GM21367 (cell line): ENCODE results near the gene SRI.
"Not testable (repeated sequence)": the region's sequence is repeated elsewhere in the genome, so short reads cannot be mapped to it uniquely, and the experiment has no call there.

Experiments used
- ATAC-seq: cut with Tn5 transposase; IDR thresholded peaks from one replicate; pipeline ENCODE4 v1.9.1; 2021; ENCODE audit not compliant: unreplicated experiment

SRI gene

DNA sequence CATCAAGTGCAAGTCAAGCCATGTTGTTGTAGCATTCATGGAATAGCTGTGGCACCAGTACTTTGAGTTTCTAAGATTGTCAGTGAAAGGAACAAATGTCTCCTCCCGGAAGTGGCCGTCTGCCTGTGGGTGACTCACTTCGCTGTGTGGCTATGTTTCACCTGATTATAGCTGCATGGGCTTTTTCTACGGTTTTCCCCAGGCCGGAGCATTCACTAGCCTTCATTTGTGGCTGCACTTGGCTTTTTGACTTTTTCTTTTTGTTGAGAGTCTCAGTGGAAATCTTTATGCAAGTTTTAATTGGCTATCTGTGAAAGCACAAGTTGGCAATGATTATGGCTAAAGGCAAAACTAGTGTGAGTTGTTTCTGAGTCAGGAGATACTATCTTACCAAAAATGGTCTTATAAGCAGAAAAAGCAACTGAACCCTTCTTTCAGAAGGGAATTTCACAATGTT lies 35.0 kb downstream of the SRI start:
- ATAC-seq: peak; percentile 77

DNA sequence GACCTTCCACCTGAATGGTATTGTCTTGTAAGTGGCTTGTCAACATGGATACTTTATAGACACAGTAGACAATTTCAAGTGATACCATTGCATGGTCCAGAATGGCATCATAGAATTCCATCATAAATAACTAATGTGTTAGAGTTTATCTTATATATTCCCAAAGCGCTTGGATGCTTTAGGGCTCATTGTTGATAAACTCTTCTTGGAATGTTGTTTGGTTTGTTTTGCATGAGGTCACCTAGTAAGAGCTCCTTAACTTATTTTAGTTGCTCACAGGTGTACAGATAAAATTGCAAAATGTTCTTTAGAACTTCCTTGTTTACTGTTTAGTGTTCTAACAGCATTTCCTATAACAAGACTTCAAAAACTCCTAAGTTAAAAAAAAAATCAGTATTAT lies 36.8 kb downstream of the SRI start:
- no peak for ATAC-seq

DNA sequence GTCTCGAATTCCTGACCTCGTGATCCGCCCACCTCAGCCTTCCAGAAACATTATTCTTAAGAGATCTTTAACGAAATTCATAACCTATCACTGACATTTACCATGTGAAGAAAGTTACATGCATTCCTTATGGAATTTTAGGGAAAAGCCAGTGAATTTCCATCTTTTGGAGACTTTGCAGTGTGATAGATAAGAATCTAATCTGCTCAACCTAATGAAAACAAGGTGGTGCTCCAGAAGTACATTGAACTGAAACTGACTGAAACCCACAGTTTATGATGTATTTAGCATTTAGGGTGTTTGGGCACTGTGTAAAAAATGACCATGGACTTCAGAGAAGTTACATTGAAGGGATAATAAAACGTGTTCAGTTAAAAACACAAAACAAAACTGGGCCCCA lies 43.6 kb downstream of the SRI start:
- no peak for ATAC-seq

DNA sequence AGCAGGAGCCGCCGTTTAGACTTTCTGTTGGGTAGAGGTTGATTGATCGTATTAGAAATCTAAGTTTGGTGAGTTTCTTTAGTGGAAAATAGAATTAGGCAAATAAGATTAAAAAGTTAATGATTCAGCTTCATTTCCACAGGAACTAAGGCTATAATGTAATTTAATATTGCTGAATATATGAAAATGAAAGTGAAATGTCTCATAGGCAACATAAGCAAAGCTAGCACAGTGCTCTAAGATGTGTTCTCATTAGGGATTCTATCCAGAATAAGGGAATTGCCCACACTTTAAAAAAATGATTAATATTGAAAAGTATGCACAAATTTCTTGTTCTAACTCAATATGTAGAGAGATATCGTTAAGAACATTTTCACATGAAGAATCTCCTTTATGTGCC lies 47.0 kb downstream of the SRI start:
- no peak for ATAC-seq

DNA sequence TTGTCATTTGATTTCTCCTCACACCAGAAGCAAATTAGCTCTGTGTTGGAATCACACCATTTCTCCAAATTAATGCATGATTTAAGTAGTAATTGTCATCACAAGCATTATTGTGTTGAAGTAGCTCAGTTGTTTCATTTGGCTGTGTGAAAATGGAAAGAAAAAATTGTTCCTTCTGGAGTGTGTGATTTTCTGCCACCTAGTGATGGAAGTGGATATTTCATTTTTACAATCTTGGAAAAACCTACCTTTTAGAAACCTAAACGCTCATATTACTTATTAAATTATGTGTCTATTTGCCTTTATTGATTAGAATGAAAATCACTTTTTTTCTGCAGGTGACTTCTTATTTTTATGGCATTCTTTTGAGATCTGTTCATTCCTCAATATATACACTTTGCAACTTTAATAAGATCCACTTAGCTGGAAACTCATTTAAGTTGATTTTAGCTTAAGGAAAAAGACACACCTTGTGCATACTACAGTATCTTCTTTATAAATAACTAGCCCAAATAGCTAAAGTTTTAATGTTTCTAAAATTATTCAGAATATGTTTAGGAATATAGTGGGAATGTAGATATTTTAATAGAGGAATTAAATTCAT lies 50.0 kb downstream of the SRI start:
- peak; percentile 58 for ATAC-seq

DNA sequence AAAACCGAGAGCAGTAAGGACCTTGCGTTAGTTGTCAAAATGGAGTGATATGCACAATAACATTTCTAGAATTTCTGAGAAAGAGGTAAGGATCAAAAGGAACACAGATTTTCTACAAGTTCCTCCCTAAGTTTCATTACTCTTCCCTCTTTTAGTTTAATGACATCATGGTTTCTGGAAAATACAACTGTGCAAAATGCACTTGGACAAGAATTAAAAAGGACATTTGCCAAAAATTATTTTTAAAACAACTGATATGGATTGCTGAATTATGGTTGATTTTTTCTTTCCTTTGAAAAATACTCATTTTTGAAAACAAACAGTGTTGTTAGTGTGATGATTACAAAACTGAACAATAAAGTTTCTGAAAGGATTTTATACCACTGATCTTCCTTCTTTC lies 52.1 kb downstream of the SRI start:
- no peak for ATAC-seq

DNA sequence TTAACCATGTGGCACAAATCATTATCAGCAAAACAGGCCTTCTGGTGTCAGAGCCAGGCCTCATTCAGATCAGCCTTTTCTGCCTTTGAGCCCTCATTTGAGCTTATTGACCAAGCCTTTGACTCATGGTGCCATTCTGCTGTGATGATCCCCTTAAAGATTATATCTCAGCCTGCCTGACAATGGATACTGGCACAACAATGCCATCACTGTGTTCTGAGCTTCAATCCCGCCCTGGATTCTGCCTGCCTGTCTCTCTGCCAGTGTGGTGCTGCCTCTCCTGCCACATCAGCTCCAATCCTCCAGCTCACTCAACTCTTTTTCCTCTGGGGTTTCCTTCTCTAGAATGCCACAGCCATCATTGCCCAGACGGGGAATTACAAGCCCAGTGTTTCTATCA lies 52.6 kb downstream of the SRI start:
- no peak for ATAC-seq

DNA sequence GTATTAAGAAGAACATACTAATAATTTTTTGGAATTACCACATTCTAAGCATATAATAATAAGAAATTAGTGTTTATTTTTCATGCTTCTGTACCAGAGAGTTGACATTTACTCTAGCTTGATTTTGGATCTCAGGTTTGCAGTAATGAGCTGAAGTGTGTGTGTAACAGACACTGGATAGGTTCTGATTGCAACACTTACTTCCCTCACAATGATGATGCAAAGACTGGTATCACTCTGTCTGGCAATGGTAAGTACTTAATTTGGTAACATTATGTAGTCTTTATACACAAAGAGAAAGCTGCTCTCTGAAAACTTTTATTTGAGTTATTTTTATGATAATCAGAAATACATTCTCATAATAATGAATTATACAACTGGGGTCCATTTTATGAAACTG lies 54.1 kb downstream of the SRI start:
- ATAC-seq: no peak

DNA sequence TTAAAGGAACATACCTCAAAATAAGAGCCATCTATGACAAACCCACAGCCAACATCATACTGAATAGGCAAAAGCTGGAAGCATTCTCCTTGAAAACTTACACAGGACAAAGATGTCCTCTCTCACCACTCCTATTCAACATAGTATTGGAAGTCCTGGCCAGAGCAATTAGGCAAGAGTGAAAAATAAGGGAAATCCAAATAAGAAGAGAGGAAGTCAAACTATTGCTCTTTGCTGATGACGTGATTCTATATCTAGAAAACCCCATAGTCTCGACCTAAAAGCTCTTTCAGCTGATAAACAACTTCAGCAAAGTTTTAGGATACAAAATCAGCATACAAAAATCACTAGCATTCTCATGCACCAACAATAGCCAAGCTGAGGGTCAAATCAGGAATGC lies 60.1 kb downstream of the SRI start:
- not testable (repeated sequence) for ATAC-seq

DNA sequence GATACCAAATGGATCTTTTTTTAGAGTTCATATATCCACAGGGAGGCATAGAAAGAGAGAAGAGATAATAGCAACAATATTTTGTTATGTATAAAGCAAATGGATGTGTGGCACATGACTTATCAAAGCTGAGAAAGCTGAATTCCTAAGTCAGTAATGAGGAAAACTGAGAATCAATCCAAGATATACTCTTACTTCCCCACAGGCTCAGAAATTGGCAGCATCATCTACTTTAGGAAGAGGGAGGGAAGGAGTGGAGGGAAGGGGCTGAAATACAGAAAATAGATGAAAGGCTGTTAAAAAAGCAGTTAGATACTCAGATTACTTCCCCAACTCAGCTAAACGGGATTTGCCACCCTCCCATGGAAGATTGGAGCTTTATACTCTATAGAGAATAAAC lies 63.5 kb downstream of the SRI start:
- ATAC-seq: no peak

DNA sequence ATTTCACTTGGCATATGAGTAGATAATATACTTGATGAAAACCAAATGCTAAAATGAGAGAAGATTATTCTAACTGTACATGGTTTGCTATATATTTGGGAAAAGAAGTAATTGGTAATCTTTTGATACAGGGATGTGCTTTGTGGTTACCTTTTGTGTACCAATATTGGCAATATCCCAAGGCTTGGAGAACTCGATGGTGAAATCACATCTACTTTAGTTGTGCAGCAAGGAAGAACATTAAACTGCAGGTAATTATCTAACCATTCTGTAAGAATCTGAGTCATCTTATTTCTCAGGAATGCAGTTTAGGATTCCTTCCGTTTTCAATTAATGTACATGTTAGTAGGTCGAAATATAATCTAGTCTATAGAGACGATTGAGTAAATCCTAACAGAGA lies 64.1 kb downstream of the SRI start:
- ATAC-seq: no peak
